Suppressor macrophage treated with lipopolysaccharide for 1 hour (primary cell): ENCODE measurements around the gene UPF3A.
"Not testable (repeated sequence)": the region's sequence is repeated elsewhere in the genome, so short reads cannot be mapped to it uniquely, and the experiment has no call there.

ENCODE experiments used
- DNase-seq, 3 donors: peaks; one replicate each; pipeline ENCODE4 v3.0.0-alpha.2; 2020 to 2022

UPF3A gene

DNA sequence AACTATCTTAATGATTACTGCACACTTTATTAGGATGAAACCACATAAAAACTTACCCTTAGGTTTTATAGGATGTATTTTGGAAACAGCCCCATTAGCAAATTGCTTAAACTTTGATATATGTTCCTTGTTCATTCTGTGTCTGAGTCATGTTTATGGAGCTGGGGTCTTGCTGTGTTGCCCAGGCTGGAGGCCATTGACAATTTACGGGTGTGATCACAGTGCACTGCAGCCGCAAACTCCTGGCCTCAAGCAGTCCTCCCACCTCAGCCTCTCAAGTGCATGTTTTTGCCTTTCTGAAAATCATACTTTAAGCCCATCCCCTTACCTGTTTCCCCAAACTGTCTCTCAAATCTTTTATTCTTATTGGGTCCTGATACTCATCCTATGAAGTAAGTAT, 27.7 kb downstream of the UPF3A start:
- no peak for DNase-seq

GRCh38 chr13:114309806-114310410, 28.5 kb downstream of the UPF3A start:
- DNase-seq: no peak

DNA sequence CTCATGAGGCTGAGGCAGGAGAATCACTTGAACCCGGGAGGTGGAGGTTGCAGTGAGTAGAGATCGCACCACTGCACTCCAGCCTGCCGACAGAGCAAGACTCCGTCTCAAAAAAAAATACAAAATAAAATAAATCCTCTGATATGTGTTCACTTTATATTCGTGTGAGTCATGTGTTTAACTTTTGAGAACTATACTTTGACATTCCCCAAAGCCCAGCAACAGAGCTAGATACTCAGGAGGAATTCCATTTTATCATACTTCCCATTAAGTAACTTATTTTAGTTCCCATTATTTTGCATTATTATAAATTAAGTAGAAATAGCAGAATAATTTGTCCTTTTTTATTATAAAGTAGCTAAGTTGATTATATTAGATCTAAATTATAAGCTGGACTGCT, 29.6 kb downstream of the UPF3A start:
- no peak for DNase-seq

GRCh38 chr13:114311387-114311786, 30.0 kb downstream of the UPF3A start:
- no peak for DNase-seq

DNA sequence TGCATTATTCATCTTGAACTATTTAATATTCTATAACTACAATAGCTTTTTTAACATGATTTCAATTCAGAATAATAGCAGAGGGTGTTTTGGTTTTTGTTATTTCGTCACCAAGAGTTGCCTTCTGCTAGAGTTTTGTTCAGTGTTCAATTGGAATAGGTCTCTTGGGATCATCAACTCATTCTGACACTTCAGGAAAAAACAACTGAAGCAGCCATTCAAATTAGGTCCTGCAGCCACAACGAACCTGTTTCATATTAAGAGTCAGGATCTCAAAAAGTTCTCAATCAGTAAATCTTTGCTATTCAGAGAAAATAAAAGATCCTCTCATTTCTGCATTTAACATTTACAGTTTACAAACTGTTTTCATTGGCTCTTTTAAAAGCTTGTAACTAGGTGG, 30.5 kb downstream of the UPF3A start:
- DNase-seq: no peak

GRCh38 chr13:114313061-114313860, 31.9 kb downstream of the UPF3A start:
- peak in 1 of 3 donors; percentile 29 for DNase-seq

- peak; percentile 98 to 99 (median 98) for DNase-seq
Measured at GRCh38 chr13:114314074-114314912, 32.9 kb downstream of the UPF3A start, which contains the start of gene CHAMP1. TSS of gene CHAMP1 (plus strand) at chr13:114314503. CDS start at chr13:114323843, 9,340 bp downstream.

GRCh38 chr13:114315074-114315785, 33.8 kb downstream of the UPF3A start:
- no peak for DNase-seq

DNA sequence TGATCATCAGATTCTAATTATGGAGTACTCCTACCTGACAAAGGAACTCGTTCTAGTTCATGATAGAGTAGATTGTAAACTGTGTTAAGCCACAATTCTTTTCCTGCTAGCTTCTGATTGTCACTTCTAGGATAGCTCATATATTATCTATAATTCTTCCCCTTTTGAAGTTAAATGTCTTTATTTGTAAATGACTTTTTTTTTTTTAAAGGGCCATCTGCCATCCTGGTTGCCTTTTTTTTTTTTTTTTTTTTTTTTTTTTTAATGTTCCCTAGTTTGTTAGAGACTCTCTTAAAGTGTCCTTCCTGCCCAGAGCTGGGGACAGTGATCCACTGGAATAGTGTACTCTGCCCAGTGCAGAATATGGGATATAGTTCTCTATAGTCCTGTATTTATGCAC, 37.2 kb downstream of the UPF3A start:
- no peak for DNase-seq

GRCh38 chr13:114319441-114319913, 38.1 kb downstream of the UPF3A start:
- no peak for DNase-seq

- no peak for DNase-seq
Measured at GRCh38 chr13:114320065-114320464, 38.7 kb downstream of the UPF3A start.

DNA sequence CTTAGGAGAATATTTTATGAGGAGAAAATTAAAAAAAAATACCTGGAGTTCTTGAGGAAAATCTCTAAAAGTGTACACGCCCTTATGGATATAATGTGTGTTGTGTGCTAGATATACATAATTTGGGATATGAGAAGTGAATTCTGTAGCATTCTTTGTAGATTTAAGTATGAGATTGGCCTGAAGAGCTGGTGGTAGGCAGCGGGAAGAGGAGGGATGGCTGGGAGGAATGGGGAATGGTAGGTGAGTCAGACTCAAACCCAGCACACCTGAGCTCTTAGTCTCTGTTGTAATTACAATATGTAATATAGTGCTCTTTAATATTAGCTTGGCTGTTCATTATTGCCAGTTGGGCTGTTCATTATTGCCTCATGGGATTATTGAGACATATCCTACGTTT, 39.9 kb downstream of the UPF3A start:
- DNase-seq: no peak

DNA sequence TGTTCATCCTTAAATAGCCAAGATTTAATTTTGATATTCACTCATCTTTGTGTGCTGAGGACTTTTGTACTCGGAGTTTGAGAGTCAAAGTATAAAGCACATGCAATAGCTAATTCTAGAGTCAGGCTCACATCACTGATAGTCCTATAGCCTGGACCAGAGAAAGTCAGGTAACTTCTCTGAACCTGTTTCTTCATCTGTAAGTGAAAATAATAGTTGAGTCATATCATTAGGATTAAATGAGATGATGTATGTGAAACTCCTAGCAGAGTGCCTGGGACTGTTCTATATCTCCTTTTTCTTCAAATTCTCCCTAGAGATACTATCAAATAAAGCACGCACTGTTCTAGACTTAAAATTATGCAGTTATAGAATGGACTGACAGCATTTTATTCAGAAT, 41.9 kb downstream of the UPF3A start:
- no peak for DNase-seq

DNA sequence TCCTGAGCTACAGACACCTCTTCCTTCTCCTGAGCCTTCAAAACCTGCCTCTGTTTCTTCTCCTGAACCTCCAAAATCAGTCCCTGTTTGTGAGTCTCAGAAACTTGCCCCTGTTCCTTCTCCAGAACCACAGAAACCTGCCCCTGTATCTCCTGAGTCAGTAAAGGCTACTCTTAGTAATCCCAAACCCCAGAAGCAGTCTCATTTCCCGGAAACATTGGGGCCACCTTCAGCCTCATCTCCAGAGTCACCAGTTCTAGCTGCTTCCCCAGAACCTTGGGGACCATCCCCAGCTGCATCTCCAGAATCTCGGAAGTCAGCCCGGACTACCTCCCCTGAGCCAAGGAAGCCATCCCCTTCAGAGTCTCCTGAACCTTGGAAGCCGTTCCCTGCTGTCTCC, 42.9 kb downstream of the UPF3A start:
- DNase-seq: no peak

GRCh38 chr13:114325729-114326128, 44.3 kb downstream of the UPF3A start:
- peak in 2 of 3 donors; percentile 21 to 39 for DNase-seq

- no peak for DNase-seq
Measured at GRCh38 chr13:114328034-114328433, 46.6 kb downstream of the UPF3A start.

DNA sequence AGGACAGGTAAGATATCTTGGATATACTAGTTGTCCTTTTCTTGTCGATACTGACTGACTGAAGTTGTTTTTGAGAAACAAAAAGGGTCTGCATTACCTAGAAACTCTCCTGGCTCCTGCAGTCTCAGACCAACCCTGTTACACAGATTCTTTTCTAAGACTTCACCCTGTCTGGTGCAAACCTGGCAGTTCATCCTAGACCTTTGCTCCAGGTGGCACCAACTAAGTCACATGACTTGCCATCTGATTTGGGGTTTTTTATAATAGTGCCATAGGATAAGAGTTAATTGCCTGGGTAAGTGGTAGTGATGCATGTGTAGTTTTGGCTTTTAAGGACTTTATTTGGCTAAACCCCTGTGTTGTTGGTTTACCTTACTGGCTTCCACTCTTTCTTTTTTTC, 47.2 kb downstream of the UPF3A start:
- no peak for DNase-seq

DNA sequence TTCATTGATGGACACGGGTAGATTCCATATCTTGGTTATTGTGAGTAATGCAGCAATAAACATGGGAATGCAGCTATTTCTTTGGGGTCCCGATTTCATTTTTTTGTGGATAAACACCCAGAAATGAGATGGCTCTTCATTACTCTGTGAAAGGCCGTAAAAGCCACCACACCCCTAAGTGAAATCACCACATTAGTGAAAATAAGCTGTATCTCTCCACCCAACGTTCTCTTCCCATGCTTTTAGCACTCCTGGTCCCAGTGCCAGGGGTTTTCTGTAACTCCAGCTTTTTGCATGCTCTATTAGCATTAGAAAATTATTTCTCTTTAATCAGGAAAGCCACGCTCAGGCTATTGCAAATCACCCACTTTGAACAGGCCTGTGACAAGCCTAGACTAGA, 48.7 kb downstream of the UPF3A start:
- no peak for DNase-seq

DNA sequence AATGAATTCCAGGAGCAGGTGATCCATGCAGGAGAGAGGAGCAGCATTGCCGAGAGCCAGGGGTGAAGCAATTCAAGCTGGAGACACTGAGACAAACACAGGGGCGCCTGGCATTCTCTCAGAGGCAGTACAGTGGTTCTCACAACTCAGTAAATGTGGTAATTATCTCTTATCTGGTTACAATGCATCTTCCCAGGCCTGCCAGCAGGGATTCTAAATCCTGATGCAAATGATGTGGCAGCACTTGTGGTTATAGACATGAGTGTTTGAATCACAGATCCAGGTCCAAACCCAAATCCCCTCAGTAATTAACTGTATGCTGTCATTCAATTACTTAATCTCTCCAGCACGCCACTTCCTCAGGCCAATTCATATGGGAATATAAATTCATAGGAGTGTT, 52.5 kb downstream of the UPF3A start:
- peak in 1 of 3 donors; percentile 22 for DNase-seq

DNA sequence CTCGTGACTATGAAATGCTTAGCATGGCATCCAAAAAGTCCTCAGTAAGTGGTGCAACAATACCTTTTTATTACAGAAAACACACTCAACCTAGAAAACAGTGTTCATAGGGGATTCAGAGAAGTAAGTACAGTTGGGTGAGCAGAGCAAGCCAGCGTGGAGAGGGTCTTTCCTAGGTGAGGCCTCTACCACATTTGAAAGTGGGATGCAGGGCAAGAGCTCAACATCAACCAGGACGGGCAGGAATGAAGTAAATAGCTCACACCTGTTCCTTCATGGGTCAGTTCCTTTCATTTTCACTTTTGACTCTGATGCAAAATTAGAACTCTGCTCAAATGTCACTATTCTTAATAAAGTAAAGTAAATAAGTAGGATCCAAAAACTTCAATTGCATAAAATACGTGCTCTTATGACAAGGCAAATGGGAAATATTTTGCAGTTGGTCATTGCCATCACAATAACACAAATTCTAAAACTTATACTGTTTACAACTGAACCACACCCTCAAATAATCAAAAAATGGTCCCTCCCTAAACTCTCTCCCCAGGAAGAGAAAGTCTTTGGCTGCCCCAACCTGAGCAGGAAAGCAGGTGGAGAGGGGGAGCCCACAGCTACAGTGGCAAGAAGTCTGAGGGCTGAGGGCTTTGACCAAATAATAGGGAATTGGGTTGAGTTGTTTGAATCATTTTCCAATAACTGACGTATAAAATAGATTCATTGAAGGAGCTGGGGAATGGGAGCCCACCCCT, 53.1 kb downstream of the UPF3A start:
- DNase-seq: no peak

- not testable (repeated sequence) for DNase-seq
Measured at GRCh38 chr13:114336457-114336856, 55.1 kb downstream of the UPF3A start.

GRCh38 chr13:114338959-114339358, 57.6 kb downstream of the UPF3A start:
- DNase-seq: no peak
